GM23248 (cell line): Measurements from ENCODE around the gene GPR82.

Experiments used
- EZH2 ChIP-seq: fragments of 200-600 bp; sonication (generic); IDR thresholded peaks from 2 replicates; pipeline ENCODE4 v1.6.1; 2018; ENCODE audit warnings: antibody characterized with exemption, mild to moderate bottlenecking; ENCODE audit not compliant: insufficient read depth, poor library complexity, severe bottlenecking
- EZH2phosphoT487 ChIP-seq: fragments of 200-600 bp; sonication (generic); IDR thresholded peaks from 2 replicates; pipeline ENCODE4 v1.6.1; 2018; ENCODE audit warnings: antibody characterized with exemption, moderate library complexity, mild to moderate bottlenecking, low read depth; ENCODE audit not compliant: insufficient read depth

- TF ChIP-seq EZH2phosphoT487 = no peak
- TF ChIP-seq EZH2 = no peak
These were observed 18.9 kb upstream of the GPR82 start for GRCh38 chrX:41705042-41705441.
